ENCODE data around the gene THRA.

Gene THRA

GRCh38 chr17:40062329-40063186 lies at the start of gene THRA:
THRA (plus strand) TSS chr17:40062965; CDS start chr17:40074489, 11,524 bp downstream.
- DNase-seq (ENCODE audit: low read depth in 3 of 3, low spot score in 1 of 3), result peak in 2 of 3 donors; percentile 49 to 57

- DNase-seq (ENCODE audit: low read depth in 3 of 3, low spot score in 1 of 3), result no peak
Measured at GRCh38 chr17:40014375-40014980, 48.3 kb upstream of the THRA start.

GRCh38 chr17:40015005-40015997 lies 47.5 kb upstream of the THRA start, which contains the start of gene CSF3:
CSF3 (plus strand) TSS chr17:40015440; CDS start chr17:40015475, 35 bp downstream.
- no peak for DNase-seq (ENCODE audit: low read depth in 3 of 3, low spot score in 1 of 3)

GRCh38 chr17:40015998-40016985 lies 46.5 kb upstream of the THRA start:
- DNase-seq (ENCODE audit: low read depth in 3 of 3, low spot score in 1 of 3), result no peak

- DNase-seq (ENCODE audit: low read depth in 3 of 3, low spot score in 1 of 3), result no peak
Measured at GRCh38 chr17:40017422-40018080, 45.2 kb upstream of the THRA start.

- no peak for DNase-seq (ENCODE audit: low read depth in 3 of 3, low spot score in 1 of 3)
Measured at GRCh38 chr17:40018211-40019121, 44.3 kb upstream of the THRA start.

- no peak for DNase-seq (ENCODE audit: low read depth in 3 of 3, low spot score in 1 of 3)
Measured at GRCh38 chr17:40019140-40019991, 43.4 kb upstream of the THRA start.

- DNase-seq (ENCODE audit: low read depth in 3 of 3, low spot score in 1 of 3), result no peak
Measured at GRCh38 chr17:40020146-40020545, 42.6 kb upstream of the THRA start.

- DNase-seq (ENCODE audit: low read depth in 3 of 3, low spot score in 1 of 3), result no peak
Measured at GRCh38 chr17:40021451-40021971, 41.3 kb upstream of the THRA start.

GRCh38 chr17:40022497-40022896 lies 40.3 kb upstream of the THRA start:
- DNase-seq (ENCODE audit: low read depth in 3 of 3, low spot score in 1 of 3), result no peak

- no peak for DNase-seq (ENCODE audit: low read depth in 3 of 3, low spot score in 1 of 3)
Measured at GRCh38 chr17:40022961-40023541, 39.7 kb upstream of the THRA start.

GRCh38 chr17:40023590-40024292 lies 39.0 kb upstream of the THRA start:
- no peak for DNase-seq (ENCODE audit: low read depth in 3 of 3, low spot score in 1 of 3)

GRCh38 chr17:40024901-40025300 lies 37.9 kb upstream of the THRA start:
- no peak for DNase-seq (ENCODE audit: low read depth in 3 of 3, low spot score in 1 of 3)

GRCh38 chr17:40025559-40025958 lies 37.2 kb upstream of the THRA start:
- no peak for DNase-seq (ENCODE audit: low read depth in 3 of 3, low spot score in 1 of 3)

GRCh38 chr17:40025991-40026815 lies 36.6 kb upstream of the THRA start:
- DNase-seq (ENCODE audit: low read depth in 3 of 3, low spot score in 1 of 3), result peak in 1 of 3 donors; percentile 18

All from stimulated activated CD4-positive, alpha-beta T cell treated with anti-CD3 and anti-CD28 coated beads, TNF-alpha, amount 100 ng/mL, for 1 hour (primary cell).